T-helper 17 cell (primary cell): ENCODE results near the gene CAVIN1. TPM values are rescaled to one million over a fixed set of nuclear protein-coding genes. Genes with fewer than 3 reads are reported as not detected.
"Not testable (repeated sequence)": the region's sequence is repeated elsewhere in the genome, so short reads cannot be mapped to it uniquely, and the experiment has no call there.

Source experiments
- ATAC-seq: fragments of 150-1000 bp; cut with Tn5 transposase; 2 replicates; pipeline ENCODE4 v1.10.0; 2021; ENCODE audit warnings: mild to moderate bottlenecking, moderate library complexity
- DNase-seq, 3 donors: peaks; one replicate each; pipeline versions ENCODE4 v3.0.0 to v3.0.0-alpha.2; 2020 to 2021
- H3K9me3 ChIP-seq: one replicate; pipeline ENCODE4 v1.7.0; 2013; ENCODE audit warnings: low read length, mild to moderate bottlenecking; ENCODE audit not compliant: control insufficient read depth, poor library complexity, severe bottlenecking
- H3K27ac Mint-ChIP-seq: one replicate; pipeline ENCODE4 v1.8.0; 2022; ENCODE audit warnings: mild to moderate bottlenecking, moderate library complexity, mixed read lengths
- H3K27me3 Mint-ChIP-seq: one replicate; pipeline ENCODE4 v1.8.0; 2022; ENCODE audit warnings: mixed read lengths
- H3K36me3 Mint-ChIP-seq: one replicate; pipeline ENCODE4 v1.8.0; 2022; ENCODE audit warnings: low read depth, mixed read lengths
- H3K4me1 Mint-ChIP-seq: one replicate; pipeline ENCODE4 v1.8.0; 2022; ENCODE audit warnings: mild to moderate bottlenecking, mixed read lengths
- H3K4me3 Mint-ChIP-seq: one replicate; pipeline ENCODE4 v1.8.0; 2022; ENCODE audit warnings: mild to moderate bottlenecking, moderate library complexity, mixed read lengths
- total RNA-seq, 4 donors: library from RNA in 2 of 4; stranded (reverse) in 2 of 4; gene quantifications; one replicate each; pipeline ENCODE4 v1.2.3 and lab custom pipeline; 2022 to 2026

CAVIN1 gene
- total RNA-seq, 2 donors from 2014 or later: 0.47 to 0.90 TPM

DNA sequence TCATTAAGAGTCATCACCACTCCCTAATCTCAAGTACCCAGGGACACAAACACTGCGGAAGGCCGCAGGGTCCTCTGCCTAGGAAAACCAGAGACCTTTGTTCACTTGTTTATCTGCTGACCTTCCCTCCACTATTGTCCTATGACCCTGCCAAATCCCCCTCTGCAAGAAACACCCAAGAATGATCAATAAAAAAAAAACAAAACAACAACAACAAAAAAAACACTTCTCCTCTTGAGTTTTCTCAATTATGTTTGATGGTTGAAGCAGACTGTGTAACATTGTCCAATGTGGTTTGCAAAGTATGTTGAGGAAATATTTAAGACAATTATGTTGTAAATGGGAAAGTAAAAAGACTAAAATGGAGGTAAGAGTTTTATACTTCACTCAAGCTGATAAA is 26.8 kb upstream of the CAVIN1 start:
- H3K4me1 Mint-ChIP-seq, H3K27me3 Mint-ChIP-seq, DNase-seq, H3K4me3 Mint-ChIP-seq, H3K27ac Mint-ChIP-seq, H3K36me3 Mint-ChIP-seq, ATAC-seq, H3K9me3 ChIP-seq: not testable (repeated sequence)

GRCh38 chr17:42449176-42449575 is 26.1 kb upstream of the CAVIN1 start:
- H3K27ac Mint-ChIP-seq, H3K4me1 Mint-ChIP-seq, H3K27me3 Mint-ChIP-seq, DNase-seq, ATAC-seq, H3K36me3 Mint-ChIP-seq, H3K4me3 Mint-ChIP-seq, H3K9me3 ChIP-seq: not testable (repeated sequence)

DNA sequence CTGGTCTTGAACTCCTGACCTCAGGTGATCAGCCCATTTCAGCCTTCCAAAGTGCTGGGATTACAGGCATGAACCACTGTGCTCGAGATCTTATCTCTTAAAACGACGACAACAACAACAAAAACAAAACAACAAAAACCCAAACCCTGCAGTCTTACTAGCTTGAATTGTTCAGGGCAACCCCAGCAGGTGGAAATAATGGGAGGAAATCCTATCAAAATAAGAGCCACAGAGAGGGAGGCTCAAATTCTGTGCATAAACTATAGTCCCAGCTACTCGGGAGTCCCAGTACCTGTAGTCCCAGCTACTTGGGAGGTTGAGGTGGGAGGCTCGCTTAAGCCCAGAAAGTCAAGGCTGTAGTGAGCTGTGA is 19.1 kb upstream of the CAVIN1 start:
- Mint-ChIP-seq H3K36me3 (no peaks in the 10 kb centered on the region), H3K27ac (no peak overlapping the region), H3K4me1 (peaks cover 16% of the 10 kb centered on the region), H3K27me3 (peaks cover 4% of the 10 kb centered on the region), H3K4me3 (no peak overlapping the region)
- ATAC-seq (peak; percentile 39), DNase-seq (no peak)
- no peaks in the 10 kb centered on the region for H3K9me3 ChIP-seq

- H3K27me3 Mint-ChIP-seq: peaks cover 4% of the 10 kb centered on the region
- DNase-seq (no peak), ATAC-seq (peak; percentile 20)
- peaks cover 16% of the 10 kb centered on the region for H3K4me1 Mint-ChIP-seq
- H3K4me3 Mint-ChIP-seq: peak overlapping the region; percentile 31
- H3K36me3 Mint-ChIP-seq: no peaks in the 10 kb centered on the region
- H3K27ac Mint-ChIP-seq: peak overlapping the region; percentile 2
- no peaks in the 10 kb centered on the region for H3K9me3 ChIP-seq
Measured at GRCh38 chr17:42441371-42442195, 18.5 kb upstream of the CAVIN1 start.

GRCh38 chr17:42438600-42439567 is 15.8 kb upstream of the CAVIN1 start:
- Mint-ChIP-seq H3K36me3 (no peaks in the 10 kb centered on the region), H3K4me1 (peaks cover 14% of the 10 kb centered on the region), H3K4me3 (no peak overlapping the region), H3K27ac (no peak overlapping the region), H3K27me3 (peaks cover 9% of the 10 kb centered on the region)
- DNase-seq (no peak), ATAC-seq (peak; percentile 62)
- no peaks in the 10 kb centered on the region for H3K9me3 ChIP-seq

GRCh38 chr17:42436391-42436790 is 13.3 kb upstream of the CAVIN1 start:
- Mint-ChIP-seq H3K36me3 (peaks cover 2% of the 10 kb centered on the region), H3K27ac (no peak overlapping the region), H3K4me1 (peaks cover 4% of the 10 kb centered on the region), H3K27me3 (peaks cover 19% of the 10 kb centered on the region), H3K4me3 (no peak overlapping the region)
- DNase-seq (no peak), ATAC-seq (no peak)
- H3K9me3 ChIP-seq: no peaks in the 10 kb centered on the region

DNA sequence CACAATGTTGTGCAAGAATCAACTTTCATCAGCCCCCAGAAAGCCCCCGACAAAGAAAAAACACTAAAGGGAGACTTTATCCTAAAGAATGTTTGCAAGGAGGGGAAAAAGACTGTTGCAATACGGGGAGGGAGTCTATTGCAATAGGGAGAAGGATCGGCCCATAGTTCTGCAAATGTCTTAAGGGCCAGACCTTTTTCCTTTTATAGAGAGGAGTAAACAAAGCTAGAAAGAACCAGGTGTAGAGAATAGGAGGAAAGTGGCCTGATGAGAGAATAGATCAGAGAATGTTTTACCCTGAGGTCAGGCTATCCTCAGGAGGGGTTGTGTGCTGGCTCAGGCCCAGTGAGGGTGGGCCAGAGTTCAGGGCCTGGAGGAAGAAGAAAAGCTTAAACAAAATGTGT is 8.7 kb upstream of the CAVIN1 start:
- peaks cover 36% of the 10 kb centered on the region for H3K27me3 Mint-ChIP-seq
- H3K36me3 Mint-ChIP-seq: peaks cover 2% of the 10 kb centered on the region
- no peak overlapping the region for H3K4me3 Mint-ChIP-seq
- H3K4me1 Mint-ChIP-seq: peaks cover 2% of the 10 kb centered on the region
- H3K27ac Mint-ChIP-seq: no peak overlapping the region
- DNase-seq: no peak
- H3K9me3 ChIP-seq: no peaks in the 10 kb centered on the region
- no peak for ATAC-seq

- H3K4me3 Mint-ChIP-seq: no peak overlapping the region
- H3K27ac Mint-ChIP-seq: no peak overlapping the region
- H3K9me3 ChIP-seq: no peaks in the 10 kb centered on the region
- ATAC-seq: no peak
- H3K27me3 Mint-ChIP-seq: peaks cover 36% of the 10 kb centered on the region
- peaks cover 2% of the 10 kb centered on the region for H3K4me1 Mint-ChIP-seq
- H3K36me3 Mint-ChIP-seq: peaks cover 2% of the 10 kb centered on the region
- DNase-seq: no peak
Measured at GRCh38 chr17:42429726-42430447, 6.8 kb upstream of the CAVIN1 start.

DNA sequence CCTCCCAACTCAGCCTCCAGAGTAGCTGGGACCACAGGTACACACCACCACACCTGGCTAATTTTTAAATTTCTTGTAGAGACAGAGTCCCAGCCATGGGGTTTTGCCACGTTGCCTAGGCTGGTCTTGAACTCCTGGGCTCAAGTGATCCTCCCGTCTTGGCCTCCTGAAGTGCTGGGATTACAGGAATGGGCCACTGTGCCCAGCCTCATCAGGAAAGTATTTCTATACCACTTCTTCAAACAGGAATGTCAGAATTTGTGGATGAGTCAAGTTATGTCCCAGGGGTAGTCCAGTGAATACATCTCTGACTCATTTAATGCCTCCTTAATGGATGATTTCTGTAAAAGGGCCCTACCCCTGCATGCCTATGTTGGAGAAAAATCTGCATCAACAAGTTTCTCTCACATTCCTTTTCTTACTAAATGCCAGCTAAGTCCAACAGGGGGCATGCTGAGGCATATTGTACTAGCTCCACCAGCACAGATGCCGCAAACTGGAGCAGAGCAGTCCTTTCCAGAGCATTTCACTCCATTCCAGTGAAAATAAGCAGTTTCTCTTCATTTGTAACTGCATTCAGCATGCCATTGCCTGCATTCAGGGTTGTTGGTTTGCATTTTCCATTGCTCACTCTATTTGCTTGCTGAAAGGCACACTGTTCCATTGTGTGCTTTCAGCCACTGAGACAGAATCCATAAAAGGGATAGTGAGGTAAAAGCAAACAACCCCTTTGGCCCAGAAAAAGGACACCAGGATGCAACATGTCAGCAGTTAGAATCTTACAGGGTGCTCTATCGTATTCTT is 5.3 kb upstream of the CAVIN1 start:
- Mint-ChIP-seq H3K4me3 (no peak overlapping the region), H3K27ac (no peak overlapping the region), H3K4me1 (peaks cover 2% of the 10 kb centered on the region), H3K36me3 (no peaks in the 10 kb centered on the region), H3K27me3 (peaks cover 29% of the 10 kb centered on the region)
- H3K9me3 ChIP-seq: no peaks in the 10 kb centered on the region
- peak; percentile 80 for ATAC-seq
- DNase-seq: peak in 1 of 3 donors; percentile 33

GRCh38 chr17:42424991-42425610 is 2.0 kb upstream of the CAVIN1 start:
- no peaks in the 10 kb centered on the region for H3K36me3 Mint-ChIP-seq
- no peak for ATAC-seq
- no peak overlapping the region for H3K4me3 Mint-ChIP-seq
- peaks cover 36% of the 10 kb centered on the region for H3K27me3 Mint-ChIP-seq
- no peaks in the 10 kb centered on the region for H3K9me3 ChIP-seq
- DNase-seq: no peak
- no peak overlapping the region for H3K27ac Mint-ChIP-seq
- peaks cover 8% of the 10 kb centered on the region for H3K4me1 Mint-ChIP-seq

DNA sequence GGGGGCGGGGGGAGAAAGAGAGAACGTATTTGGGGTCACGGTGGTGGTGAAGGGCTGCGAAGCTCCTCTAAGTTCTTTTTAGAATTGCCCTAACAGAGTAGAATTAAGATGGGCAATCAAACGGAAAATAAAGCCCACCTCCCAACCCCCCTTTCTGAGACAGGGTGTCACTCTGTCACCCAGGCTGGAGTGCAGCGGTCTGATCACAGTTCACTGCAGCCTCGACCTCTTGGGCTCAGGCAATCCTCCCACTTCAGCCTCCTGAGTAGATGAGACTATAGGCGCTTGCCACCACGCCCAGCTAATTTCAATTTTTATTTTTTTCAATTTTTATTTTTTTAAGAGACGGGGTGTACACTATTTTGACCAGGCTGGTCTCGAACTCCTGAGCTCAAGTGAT is 710 bp upstream of the CAVIN1 start:
- no peak for DNase-seq
- H3K9me3 ChIP-seq: no peaks in the 10 kb centered on the region
- no peak for ATAC-seq
- H3K4me3 Mint-ChIP-seq: peak overlapping the region; percentile 93
- peaks cover 8% of the 10 kb centered on the region for H3K4me1 Mint-ChIP-seq
- H3K27me3 Mint-ChIP-seq: peaks cover 35% of the 10 kb centered on the region
- H3K27ac Mint-ChIP-seq: no peak overlapping the region
- H3K36me3 Mint-ChIP-seq: no peaks in the 10 kb centered on the region

GRCh38 chr17:42422412-42422957 is 571 bp downstream of the CAVIN1 start:
- H3K27me3 Mint-ChIP-seq: peaks cover 27% of the 10 kb centered on the region
- H3K4me3 Mint-ChIP-seq: peak overlapping the region; percentile 93
- H3K36me3 Mint-ChIP-seq: no peaks in the 10 kb centered on the region
- H3K27ac Mint-ChIP-seq: no peak overlapping the region
- peak; percentile 75 for ATAC-seq
- peaks cover 8% of the 10 kb centered on the region for H3K4me1 Mint-ChIP-seq
- H3K9me3 ChIP-seq: no peaks in the 10 kb centered on the region
- no peak for DNase-seq
